HG03442 (cell line): Measurements from ENCODE around the gene IL32.

Source experiments
- ATAC-seq: cut with Tn5 transposase; IDR thresholded peaks from one replicate; pipeline ENCODE4 v1.9.1; 2021; ENCODE audit warnings: mild to moderate bottlenecking, moderate library complexity; ENCODE audit not compliant: unreplicated experiment

Gene IL32

DNA sequence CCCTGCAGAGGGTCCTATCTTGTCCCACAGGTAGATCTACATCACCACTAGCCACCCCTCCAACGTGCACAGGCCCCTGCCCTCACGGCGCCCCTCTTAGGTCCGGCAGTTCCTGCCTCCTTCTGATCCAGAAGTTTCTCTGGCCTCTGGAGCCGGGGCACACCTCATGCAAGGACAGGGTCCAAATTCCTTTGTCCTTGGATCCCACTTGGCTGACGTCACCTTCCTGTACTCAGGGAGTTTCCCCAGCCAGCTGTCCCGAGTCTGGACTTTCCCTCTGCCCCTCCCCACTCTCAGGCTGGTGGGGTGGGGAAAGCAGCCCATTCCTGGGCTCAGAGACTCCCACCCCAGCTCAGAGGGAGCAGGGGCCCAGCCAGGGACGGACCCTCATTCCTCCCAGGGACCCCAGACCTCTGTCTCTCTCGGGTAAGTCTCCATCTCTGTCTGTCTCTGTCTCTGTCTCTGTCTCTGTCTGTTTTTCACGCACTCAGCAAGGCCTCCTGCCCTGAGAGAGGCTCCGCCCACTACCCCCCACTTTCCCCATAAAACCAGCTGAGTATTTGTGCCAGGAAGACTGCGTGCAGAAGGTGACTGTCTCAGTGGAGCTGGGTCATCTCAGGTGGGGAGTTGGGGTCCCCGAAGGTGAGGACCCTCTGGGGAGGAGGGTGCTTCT lies at the start of gene IL32:
TSS of gene IL32 (plus strand) at position 572 of the 673 bp plus-strand sequence. CDS start 172 bp downstream, outside the sequence.
- ATAC-seq, result no peak

DNA sequence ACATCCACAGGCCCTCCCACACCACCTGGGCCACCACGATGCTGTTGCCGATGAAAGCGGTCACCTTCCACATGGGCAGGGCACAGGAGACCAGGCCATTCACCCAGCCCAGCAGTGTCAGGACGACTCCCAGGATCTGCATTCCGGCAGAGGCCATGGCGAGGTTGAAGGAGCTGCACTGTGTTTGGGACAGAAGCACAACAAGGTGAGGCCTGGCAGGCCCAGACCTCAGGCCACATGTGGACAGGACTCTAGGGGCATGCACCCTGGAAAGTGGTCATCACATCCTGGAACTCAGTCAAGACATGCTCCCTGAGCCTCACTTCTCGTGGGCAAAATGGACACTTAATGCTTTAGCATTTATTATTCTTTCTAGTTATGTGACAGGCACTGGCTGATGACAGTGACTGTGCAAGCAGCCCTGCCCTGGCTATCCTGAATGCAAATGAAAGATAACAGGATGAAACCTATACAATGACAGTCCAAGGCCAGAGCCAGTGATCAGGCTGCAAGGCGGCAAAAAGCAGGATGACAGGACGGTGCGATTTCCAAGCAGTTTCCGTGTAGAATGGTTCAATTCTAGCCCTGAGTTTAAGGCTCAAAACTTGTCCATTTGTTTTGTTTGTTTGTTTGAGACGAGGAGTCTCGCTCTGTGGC lies 49.4 kb upstream of the IL32 start:
- ATAC-seq, result no peak

GRCh38 chr16:3017344-3017743 lies 48.1 kb upstream of the IL32 start:
- no peak for ATAC-seq

DNA sequence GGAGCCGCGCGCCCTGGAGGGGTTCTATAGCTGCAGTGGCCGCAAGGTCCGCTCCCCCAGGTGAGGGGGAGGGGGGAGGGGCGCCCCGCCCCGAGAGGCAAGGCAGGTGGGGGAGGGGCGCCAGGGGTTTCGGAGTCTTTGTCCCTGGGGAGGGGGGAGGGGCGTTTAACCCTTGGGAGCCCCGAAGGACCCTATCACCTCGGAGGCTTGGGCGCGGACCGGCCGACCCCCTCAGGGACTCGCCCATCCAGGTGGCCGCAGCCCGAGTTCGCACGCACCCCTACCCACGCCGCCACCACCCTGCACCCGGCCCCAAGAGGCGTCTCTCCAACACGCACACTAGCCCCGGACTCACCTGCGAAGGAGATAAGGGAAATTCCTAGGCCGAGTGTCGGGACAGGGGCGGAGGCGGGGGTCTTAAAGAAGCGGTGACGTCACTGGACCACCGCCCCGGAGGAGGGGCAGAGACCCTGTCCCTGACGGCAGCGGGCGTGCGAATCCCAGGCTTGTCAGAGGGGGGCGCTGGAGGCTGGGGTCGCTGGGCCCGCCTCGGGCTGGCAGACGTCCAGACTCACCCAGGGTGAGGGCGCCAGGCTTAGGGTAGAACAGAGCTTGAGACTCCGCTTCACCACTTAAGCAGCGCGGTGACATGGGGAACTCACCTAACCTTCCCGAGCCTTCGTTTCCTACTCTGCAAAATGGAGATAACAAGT lies 47.5 kb upstream of the IL32 start, which contains the start of gene CLDN6:
TSS of gene CLDN6 (minus strand) at position 390 of the 713 bp plus-strand sequence. CDS start 2,162 bp downstream, outside the sequence.
- ATAC-seq, result no peak

- ATAC-seq, result no peak
Measured at GRCh38 chr16:3019594-3020246, 45.7 kb upstream of the IL32 start.

DNA sequence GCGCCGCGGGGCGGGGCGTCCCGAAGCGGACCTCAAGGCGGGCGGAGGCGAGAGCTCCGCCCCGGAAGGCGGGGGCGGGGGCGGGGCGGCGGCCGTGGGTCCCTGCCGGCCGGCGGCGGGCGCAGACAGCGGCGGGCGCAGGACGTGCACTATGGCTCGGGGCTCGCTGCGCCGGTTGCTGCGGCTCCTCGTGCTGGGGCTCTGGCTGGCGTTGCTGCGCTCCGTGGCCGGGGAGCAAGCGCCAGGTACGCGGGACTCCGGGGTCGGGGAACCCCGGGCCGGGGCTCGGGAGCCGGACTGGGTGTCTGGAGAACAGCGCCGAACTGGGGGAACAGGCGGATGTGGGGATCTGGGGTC lies 45.2 kb upstream of the IL32 start, which contains the start of gene TNFRSF12A:
TSS of gene TNFRSF12A (plus strand) at position 122 of the 357 bp plus-strand sequence. CDS start at position 152, 30 bp downstream.
- no peak for ATAC-seq

DNA sequence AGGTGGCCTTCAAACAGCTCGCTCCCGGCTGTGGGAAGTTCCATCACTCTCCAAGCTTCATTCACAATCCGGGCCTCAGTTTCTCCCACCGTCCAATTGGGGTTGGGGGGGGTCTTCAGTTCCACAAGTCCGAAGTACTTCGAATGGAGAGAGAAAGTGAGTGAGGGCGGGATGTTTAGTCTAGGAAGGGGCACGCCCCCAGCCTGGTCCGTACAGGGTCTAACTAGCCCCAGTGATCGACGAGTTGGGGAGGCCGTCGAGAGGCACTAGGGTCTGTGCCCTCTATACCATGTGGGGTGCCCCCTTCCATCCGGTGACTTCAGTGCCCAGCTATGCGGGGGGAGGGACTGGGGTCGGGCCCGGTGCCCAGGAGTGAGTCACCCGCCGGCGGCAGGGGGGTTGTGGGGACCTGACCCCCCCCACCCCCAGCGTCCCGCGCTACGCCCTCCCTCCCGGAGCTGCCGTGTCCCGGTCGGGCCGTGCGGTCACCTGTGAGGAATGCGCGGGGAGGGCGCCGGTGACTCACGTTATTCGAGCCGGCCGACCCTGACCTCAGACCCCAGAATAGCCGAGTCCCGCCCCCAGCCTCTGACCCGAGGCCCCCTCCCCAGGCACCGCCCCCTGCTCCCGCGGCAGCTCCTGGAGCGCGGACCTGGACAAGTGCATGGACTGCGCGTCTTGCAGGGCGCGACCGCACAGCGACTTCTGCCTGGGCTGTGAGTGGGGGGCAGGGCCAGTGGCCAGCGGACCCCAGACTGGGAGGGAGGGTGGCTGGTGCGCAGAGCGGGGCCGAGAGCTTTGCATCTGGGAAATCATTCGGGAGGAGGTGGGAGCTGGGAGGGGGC lies 44.6 kb upstream of the IL32 start:
- no peak for ATAC-seq

GRCh38 chr16:3021449-3022207 lies 43.8 kb upstream of the IL32 start:
- no peak for ATAC-seq

GRCh38 chr16:3022208-3022683 lies 43.2 kb upstream of the IL32 start:
- ATAC-seq, result no peak

- ATAC-seq, result no peak
Measured at GRCh38 chr16:3022684-3023414, 42.6 kb upstream of the IL32 start.

- ATAC-seq, result no peak
Measured at GRCh38 chr16:3023415-3023668, 42.1 kb upstream of the IL32 start.

DNA sequence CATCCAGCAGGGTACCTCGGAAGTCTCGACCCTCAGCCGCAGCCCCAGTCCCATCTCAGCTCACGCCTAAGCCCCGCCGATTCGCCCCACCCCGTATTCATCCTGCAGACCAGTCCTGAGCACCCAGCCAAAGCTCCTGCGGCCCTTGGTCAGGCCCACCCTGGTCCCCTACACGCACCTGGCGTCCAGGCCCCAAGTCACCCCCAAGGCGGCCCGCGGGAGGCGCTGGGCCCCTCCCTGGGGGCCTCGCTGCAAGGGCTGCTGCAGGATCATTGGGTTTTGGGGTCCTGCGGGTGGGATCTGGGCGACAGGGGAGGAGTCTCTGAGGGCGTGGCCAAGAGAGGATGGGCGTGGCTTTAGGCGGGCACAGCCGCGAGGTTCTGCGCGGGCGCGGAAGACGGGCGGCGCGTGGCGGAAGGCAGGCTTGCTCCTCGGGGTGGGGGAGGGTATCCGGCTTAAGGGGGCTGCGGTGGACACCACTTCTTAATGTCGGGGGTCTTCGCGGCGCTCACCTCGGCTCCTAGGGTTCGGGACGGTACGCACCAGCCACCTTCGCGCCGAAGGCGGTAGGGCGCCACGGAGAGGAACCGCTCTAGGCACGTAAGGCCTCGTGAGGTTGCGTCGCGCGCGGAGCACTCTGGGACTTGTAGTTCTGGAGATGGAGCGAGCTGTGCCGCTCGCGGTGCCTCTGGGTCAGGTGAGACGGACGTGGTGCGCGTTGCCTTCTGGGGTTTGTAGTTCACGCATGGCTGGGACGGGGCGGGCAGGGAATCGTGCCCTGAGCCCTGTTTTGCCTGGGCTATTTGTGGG lies 41.6 kb upstream of the IL32 start, which contains the start of the genes HCFC1R1 and THOC6:
TSS of gene HCFC1R1 (minus strand) at position 274 of the 810 bp plus-strand sequence. CDS start at position 273, 1 bp downstream.
TSS of gene THOC6 (plus strand) at position 367 of the 810 bp plus-strand sequence. CDS start at position 659, 292 bp downstream.
- ATAC-seq, result peak; percentile 66

GRCh38 chr16:3025032-3026002 lies 40.1 kb upstream of the IL32 start:
- ATAC-seq, result no peak

GRCh38 chr16:3026003-3026378 lies 39.4 kb upstream of the IL32 start:
- ATAC-seq, result no peak

DNA sequence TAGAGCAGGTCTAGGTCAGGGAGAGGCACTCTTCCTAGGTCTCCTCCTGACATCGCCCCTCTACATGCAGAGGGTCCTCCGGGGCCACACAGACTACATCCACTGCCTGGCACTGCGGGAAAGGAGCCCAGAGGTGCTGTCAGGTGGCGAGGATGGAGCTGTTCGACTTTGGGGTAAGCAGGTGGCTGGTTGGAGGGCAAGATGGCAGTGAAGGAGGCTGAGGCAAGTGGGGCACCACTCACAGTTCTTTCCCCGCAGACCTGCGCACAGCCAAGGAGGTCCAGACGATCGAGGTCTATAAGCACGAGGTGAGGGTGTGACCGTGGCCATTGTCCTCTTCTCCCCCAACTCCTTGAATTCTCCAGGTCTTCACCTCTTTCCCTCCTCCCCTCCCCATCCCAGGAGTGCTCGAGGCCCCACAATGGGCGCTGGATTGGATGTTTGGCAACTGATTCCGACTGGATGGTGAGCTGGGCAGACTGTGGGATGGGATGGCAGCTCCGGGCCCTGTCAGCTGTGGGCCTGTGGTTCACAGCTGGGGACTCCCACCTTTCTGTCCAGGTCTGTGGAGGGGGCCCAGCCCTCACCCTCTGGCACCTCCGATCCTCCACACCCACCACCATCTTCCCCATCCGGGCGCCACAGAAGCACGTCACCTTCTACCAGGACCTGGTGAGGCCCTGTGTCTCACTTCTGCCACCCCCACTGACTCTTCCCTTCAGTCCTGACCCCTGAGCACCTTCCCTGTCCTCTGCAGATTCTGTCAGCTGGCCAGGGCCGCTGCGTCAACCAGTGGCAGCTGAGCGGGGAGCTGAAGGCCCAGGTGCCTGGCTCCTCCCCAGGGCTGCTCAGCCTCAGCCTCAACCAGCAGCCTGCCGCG lies 38.6 kb upstream of the IL32 start:
- no peak for ATAC-seq

GRCh38 chr16:3027489-3027795 lies 38.0 kb upstream of the IL32 start:
- ATAC-seq, result no peak
